HG02852 (cell line): Measurements from ENCODE around the gene SKAP2.

Experiments used
- ATAC-seq: cut with Tn5 transposase; IDR thresholded peaks from one replicate; pipeline ENCODE4 v1.9.1; 2021; ENCODE audit warnings: mild to moderate bottlenecking, moderate library complexity; ENCODE audit not compliant: unreplicated experiment

The SKAP2 gene

DNA sequence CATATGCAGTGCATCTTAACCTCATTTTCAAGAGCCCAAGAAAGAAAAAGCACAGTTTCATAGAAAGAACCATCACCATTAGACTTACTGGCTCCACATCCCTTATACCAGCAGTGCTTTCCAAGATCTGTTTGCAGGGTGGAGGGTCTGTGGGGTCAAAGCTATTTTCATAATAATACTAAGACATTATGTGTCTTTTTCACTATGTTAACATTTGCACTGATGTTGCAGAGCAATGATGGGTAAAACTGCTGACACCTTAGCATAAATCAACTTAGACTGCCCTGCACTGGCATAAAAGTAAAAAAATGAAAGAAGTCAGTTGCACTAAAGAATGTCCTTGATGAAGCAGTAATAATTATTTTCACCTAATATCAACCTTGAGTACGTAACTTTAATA lies 166.2 kb downstream of the SKAP2 start:
- ATAC-seq = no peak

- no peak for ATAC-seq
These were observed 167.4 kb downstream of the SKAP2 start for GRCh38 chr7:26696978-26697377.

GRCh38 chr7:26696161-26696560 lies 168.2 kb downstream of the SKAP2 start:
- no peak for ATAC-seq

DNA sequence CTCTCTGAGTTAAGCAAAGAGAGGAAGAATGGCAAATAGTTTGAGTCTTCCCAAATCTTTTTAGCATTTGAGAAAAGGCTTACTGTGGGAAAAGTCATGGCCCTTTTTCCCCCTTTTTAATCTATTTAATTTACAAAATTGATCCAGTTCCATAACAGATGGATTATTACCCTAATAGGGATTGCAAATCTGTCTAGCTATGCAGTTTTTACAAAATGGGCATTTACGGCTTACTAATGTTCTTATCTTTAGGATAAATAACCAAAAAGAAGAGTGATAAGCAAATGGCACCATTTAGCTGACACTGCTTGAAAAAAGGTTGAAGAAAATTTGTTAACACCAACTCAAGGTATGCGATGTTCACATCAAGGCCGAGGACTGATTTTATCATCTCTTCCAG lies 169.7 kb downstream of the SKAP2 start:
- no peak for ATAC-seq

GRCh38 chr7:26694141-26694540 lies 170.2 kb downstream of the SKAP2 start:
- ATAC-seq = no peak

DNA sequence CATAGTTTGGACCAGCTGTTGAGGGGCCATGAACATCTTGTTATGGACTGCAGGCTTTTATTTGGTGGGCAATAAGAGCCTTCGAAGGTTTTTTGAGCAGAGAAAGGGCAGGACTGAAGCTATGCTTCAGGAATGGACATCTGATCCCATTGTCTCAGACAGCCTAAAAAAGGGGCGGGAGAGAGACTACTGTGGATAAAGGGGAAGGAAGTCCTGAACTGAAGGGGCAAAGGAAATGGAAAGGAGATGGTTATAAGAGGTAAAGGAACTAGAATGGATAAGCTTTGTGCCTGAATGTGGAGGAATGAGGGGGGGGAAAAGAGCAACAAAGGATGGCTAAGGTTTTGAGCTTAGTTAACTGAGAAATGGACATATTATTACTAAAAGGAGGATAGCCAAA lies 172.5 kb downstream of the SKAP2 start:
- ATAC-seq = no peak

DNA sequence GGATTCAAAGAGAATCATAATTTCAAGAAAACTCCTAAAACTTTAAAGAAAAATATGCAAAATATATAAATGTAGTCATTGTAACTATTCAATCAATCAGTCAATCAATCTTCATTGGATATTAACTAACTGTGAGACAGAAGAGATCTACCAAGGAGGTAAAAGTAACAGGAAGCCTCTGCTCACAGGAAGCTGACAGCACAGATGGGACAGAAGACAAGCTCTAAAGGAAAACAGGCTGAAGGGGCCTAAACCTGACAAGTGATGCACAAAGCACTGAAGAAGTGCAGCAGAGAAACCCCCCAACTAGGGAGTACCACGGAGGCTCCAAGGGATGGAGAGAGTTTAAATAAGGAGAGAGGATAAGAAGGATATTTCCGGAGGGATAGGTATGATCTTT lies 173.0 kb downstream of the SKAP2 start:
- no peak for ATAC-seq

DNA sequence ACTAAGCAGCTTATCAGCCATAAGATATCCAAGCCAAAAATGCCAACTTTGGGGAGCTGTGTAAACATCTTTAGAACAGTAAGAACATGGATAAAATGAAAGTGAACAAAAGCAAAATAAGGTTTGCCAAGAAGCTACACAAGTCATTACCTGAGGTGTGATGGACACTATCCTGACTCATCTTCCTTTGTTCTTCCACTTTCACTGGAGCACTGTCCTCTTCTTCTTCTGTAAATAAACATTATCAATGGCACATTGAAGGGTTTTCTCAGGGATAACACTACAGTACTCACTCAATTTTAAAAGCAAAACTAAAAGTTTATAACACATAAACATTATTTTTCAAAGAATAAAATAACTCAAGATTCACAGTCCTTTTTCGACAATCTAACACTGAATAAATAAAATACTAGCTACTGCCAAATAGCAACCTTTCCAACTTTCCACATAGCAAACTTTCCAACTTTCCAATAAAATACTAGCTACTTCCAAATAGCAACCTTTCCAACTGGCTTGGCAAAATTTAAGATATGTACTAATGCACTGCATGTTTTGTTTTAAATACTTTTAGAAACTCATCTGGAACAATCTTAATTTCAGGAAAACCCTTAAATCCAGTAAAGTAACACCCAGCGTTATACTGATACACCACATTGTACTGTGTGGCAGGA lies 174.1 kb downstream of the SKAP2 start:
- no peak for ATAC-seq

DNA sequence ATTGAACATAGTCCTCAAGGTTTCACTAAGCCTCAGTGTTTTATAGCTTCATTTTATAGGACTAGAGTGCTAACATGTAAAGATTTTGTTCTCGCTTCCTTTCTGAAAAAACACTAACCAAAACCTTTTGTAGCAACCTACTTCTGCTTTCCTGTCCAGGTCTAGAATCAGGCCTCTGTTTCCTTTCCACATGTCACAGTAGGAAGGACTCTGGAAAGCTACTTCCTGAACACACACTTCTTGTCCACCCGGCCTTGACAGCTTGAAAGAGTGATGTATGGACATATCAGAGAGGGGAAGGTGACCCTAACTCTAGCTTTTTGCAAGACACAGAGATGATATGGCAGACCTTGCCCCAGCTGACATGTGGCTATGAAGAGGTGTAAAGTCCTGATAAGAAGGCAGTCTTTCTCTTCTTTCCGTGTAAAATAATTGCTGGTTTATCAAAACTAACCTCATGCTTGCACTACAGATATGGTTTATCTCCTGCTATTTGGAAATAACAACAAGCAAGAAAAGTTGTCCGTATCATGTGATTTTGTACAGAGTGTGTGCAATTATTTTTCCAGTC lies 175.4 kb downstream of the SKAP2 start:
- ATAC-seq = peak; percentile 80

- no peak for ATAC-seq
These were observed 176.0 kb downstream of the SKAP2 start for GRCh38 chr7:26688388-26688787.

DNA sequence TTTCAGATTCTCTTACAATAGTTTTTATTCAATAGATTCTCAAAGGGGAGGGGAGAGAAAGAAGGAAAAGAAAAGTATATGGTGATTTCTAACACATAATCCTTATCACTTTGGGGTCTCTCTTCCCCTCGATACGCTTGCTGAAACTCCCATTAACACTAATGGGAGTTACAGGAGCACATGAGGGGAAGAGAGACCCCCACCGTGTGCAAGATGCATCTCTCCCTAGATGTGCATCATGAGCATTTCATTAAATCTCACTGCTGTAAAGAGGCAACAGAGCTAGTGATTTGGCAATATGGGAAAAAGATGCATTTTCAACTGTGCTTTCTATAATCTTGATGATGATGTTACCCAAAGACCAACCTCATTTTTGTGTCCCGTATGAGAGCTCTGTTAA lies 177.4 kb downstream of the SKAP2 start:
- no peak for ATAC-seq

- ATAC-seq = no peak
These were observed 177.9 kb downstream of the SKAP2 start for GRCh38 chr7:26686448-26686981.

- no peak for ATAC-seq
These were observed 178.8 kb downstream of the SKAP2 start for GRCh38 chr7:26685606-26686005.

GRCh38 chr7:26684447-26684846 lies 179.9 kb downstream of the SKAP2 start:
- no peak for ATAC-seq

GRCh38 chr7:26683277-26683676 lies 181.1 kb downstream of the SKAP2 start:
- no peak for ATAC-seq

GRCh38 chr7:26681819-26682418 lies 182.5 kb downstream of the SKAP2 start:
- ATAC-seq = no peak

GRCh38 chr7:26680587-26680986 lies 183.8 kb downstream of the SKAP2 start:
- ATAC-seq = no peak

DNA sequence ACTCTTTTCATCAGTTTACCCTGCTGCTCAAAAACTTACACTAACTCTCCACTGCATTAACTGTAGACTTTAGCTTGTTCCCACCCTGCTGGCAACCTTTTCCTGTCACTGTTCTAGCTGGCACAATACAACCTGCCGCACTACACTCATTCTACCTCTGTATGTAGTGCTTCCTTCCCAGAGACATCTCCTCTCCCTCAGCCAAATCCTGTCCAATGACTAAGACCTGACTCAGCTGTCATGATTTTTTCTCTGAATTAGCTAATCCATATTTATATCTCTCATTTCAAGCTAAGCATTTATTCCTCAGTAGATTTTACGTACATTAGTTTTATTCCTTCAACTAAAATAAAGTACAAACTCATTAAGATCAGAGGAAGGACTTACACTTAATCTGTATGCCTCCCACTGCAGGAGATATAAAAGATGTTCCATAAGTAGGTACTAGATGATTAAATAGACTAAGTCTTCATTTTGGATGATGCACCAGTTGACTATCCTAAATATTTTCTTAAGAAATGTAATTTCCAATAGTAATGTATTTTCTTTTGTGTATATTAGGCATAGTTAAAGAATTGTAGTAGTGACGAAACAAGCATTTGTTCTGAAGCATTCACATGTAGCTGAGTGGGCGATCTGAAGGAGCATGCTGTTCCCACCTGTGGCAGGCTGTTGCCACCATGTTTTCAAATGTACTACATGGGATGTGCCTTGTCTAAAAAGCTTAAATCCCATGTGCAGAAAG lies 189.1 kb downstream of the SKAP2 start:
- ATAC-seq = no peak

DNA sequence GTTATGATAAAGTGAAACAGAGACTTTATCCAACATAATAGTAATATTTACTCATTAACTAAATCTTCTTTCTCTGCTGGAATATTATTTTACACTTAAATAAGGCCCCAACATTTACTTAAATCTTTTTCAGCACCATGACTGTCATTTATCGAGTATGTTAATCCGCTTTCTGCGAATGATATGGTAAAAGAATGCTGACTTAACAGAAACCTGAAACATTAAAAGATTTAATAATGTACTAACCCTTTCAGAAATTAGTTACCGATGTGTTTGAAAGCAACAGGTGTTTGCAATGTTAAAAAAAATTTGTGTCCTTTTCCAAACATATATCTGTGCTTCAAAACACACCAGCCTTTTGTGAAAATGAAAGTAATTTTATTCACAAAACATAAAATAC lies 190.5 kb downstream of the SKAP2 start:
- ATAC-seq = no peak

DNA sequence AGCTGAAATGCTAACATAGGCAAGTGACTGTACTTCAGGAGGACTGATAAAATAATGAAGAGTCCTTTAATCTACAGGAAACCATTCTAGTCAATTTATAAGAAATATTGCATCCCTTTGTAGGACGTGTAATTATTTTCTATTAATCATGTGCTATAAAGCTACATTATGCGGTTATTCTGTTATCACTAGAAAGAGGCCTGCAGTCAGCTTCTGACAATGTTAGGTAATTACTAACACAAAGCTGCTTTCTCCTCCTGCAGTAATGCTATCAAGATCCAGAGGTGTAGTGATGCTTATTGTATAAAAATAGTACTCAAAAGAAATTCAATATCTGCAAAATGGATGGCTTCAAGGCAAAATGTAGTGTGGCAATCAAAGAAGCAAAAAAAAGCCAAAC lies 191.1 kb downstream of the SKAP2 start:
- ATAC-seq = no peak

DNA sequence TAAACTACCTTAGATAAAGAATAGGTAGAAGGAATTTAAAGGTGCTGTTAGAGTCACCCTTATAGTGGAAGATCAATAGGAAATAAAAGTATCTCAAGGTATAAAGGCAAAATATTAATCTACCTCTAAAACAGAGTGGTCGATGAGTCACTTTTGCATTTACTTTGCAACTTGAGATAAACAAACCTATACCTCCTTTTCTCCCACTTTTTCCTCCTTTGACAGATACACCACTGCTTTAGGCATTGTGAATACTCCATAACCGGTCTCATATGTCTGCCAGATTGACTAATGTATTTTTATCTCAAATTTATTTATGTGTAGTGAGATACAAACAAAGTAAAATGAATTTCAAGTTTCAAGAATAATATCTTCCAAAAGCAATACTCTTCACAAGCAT lies 193.5 kb downstream of the SKAP2 start:
- ATAC-seq = no peak

DNA sequence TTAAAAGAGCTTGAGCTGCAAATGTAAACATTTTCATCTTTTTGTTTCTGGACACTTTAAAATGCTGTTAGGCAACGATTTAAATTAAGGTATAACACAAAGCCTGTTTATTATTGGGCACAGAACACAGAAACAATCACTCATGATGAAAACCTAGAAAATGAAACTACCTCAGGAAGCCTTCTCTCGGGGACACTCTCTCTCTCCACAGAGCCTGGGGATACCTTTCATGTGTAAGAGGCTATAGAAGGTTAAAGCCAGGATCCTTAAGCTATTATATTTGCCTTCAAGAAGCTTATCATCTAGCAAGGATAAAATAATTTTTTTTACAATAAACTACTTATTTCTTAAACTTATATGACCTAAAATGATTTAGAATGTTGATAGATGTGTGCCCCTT lies 194.1 kb downstream of the SKAP2 start:
- no peak for ATAC-seq
